ENCODE measurements around the gene LRRC45. TPM values are rescaled to one million over a fixed set of nuclear protein-coding genes. Genes with fewer than 3 reads are reported as not detected.

The LRRC45 gene
- total RNA-seq, 1 experiment from 2014 or later: 38.1 TPM

DNA sequence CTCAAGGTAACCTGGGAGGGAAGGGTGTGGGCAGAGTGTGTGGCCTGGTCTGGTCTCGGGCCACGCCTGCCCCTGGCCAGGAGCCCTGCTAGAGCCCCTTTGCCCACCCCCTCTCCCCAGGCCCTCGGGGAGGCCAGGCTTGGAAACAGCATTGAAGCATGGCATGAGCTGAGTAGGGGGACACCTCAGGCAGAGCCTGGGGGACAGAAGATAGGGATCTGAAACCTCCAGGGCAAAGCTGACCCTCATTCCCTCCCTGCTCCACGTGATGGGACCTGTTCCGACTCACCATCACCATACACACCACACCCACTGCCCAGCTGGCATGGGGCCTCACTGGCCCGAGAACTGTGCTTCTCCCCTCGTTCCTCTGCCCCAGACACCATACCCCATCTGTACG, 26.0 kb downstream of the LRRC45 start:
- CTCF ChIA-PET: no interaction called here
- no peak for DNase-seq (ENCODE audit: low spot score)
- TF ChIP-seq, protein P1, sequence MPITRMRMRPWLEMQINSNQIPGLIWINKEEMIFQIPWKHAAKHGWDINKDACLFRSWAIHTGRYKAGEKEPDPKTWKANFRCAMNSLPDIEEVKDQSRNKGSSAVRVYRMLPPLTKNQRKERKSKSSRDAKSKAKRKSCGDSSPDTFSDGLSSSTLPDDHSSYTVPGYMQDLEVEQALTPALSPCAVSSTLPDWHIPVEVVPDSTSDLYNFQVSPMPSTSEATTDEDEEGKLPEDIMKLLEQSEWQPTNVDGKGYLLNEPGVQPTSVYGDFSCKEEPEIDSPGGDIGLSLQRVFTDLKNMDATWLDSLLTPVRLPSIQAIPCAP (CRISPR knock-in tag; IDR thresholded peaks at IDR 0.05): no peak
- TF ChIP-seq GTF2I (CRISPR knock-in tag; conservative IDR thresholded peaks at IDR 0.05): no peak
- no peak for TF ChIP-seq CREB1 (CRISPR knock-in tag; IDR thresholded peaks at IDR 0.05)
- TF ChIP-seq, protein P2, sequence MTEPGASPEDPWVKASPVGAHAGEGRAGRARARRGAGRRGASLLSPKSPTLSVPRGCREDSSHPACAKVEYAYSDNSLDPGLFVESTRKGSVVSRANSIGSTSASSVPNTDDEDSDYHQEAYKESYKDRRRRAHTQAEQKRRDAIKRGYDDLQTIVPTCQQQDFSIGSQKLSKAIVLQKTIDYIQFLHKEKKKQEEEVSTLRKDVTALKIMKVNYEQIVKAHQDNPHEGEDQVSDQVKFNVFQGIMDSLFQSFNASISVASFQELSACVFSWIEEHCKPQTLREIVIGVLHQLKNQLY (CRISPR knock-in tag; IDR thresholded peaks at IDR 0.05): no peak
- no peak for TF ChIP-seq ZNF138 (CRISPR knock-in tag; conservative IDR thresholded peaks at IDR 0.05)
- TF ChIP-seq, protein P3, sequence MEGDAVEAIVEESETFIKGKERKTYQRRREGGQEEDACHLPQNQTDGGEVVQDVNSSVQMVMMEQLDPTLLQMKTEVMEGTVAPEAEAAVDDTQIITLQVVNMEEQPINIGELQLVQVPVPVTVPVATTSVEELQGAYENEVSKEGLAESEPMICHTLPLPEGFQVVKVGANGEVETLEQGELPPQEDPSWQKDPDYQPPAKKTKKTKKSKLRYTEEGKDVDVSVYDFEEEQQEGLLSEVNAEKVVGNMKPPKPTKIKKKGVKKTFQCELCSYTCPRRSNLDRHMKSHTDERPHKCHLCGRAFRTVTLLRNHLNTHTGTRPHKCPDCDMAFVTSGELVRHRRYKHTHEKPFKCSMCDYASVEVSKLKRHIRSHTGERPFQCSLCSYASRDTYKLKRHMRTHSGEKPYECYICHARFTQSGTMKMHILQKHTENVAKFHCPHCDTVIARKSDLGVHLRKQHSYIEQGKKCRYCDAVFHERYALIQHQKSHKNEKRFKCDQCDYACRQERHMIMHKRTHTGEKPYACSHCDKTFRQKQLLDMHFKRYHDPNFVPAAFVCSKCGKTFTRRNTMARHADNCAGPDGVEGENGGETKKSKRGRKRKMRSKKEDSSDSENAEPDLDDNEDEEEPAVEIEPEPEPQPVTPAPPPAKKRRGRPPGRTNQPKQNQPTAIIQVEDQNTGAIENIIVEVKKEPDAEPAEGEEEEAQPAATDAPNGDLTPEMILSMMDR (IDR thresholded peaks at IDR 0.05): no peak
- no peak for TF ChIP-seq ZNF671 (CRISPR knock-in tag; IDR thresholded peaks at IDR 0.05)
- TF ChIP-seq, protein P4, sequence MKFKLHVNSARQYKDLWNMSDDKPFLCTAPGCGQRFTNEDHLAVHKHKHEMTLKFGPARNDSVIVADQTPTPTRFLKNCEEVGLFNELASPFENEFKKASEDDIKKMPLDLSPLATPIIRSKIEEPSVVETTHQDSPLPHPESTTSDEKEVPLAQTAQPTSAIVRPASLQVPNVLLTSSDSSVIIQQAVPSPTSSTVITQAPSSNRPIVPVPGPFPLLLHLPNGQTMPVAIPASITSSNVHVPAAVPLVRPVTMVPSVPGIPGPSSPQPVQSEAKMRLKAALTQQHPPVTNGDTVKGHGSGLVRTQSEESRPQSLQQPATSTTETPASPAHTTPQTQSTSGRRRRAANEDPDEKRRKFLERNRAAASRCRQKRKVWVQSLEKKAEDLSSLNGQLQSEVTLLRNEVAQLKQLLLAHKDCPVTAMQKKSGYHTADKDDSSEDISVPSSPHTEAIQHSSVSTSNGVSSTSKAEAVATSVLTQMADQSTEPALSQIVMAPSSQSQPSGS (CRISPR knock-in tag; IDR thresholded peaks at IDR 0.05; ENCODE audit: borderline replicate concordance, low read depth): no peak
- TF ChIP-seq CREM (CRISPR knock-in tag; IDR thresholded peaks at IDR 0.05): no peak
- no peak for TF ChIP-seq NR2C2 (CRISPR knock-in tag; IDR thresholded peaks at IDR 0.05)
- TF ChIP-seq, protein P5, sequence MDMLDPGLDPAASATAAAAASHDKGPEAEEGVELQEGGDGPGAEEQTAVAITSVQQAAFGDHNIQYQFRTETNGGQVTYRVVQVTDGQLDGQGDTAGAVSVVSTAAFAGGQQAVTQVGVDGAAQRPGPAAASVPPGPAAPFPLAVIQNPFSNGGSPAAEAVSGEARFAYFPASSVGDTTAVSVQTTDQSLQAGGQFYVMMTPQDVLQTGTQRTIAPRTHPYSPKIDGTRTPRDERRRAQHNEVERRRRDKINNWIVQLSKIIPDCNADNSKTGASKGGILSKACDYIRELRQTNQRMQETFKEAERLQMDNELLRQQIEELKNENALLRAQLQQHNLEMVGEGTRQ (CRISPR knock-in tag; IDR thresholded peaks at IDR 0.05): no peak
- TF ChIP-seq ESRRA (CRISPR knock-in tag; IDR thresholded peaks at IDR 0.05; ENCODE audit: borderline replicate concordance): no peak
- no peak for TF ChIP-seq EMX1 (CRISPR knock-in tag; IDR thresholded peaks at IDR 0.05)
- no peak for TF ChIP-seq ZNF423 (CRISPR knock-in tag; IDR thresholded peaks at IDR 0.05)
- POLR2A ChIA-PET: no interaction called here
- H3K27ac Mint-ChIP-seq: no peak overlapping the region
- H3K4me3 Mint-ChIP-seq: no peak overlapping the region
- H3K4me1 Mint-ChIP-seq: peaks cover 4% of the 10 kb centered on the region
- H3K36me3 Mint-ChIP-seq: peaks cover 10% of the 10 kb centered on the region
- H3K27me3 Mint-ChIP-seq (ENCODE audit: low read depth): no peaks in the 10 kb centered on the region
- H3K9me3 Mint-ChIP-seq: no peaks in the 10 kb centered on the region
- ATAC-seq: no peak

DNA sequence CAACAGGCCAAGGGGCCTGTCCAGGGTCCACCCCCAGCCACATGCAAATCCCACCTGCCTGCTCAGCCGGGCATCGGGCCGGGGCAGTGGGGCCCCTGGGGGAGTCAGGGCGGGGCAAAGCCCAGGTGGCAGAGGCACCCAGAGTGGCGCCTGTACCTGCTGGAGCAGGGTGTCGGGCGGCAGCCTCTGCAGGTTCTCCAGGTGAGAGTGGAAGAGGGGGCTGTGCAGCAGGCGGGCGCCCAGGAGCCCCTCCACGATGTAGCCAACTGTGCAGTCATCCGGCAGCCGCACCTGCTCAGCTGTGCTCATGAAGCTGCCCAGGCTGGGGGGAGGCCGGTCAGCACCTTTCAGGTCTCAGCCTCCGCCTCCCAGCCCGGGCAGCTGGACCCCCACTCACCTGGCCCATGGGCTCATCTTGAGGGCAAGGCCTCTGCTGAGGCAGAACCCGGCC, 26.4 kb downstream of the LRRC45 start:
- DNase-seq (ENCODE audit: low spot score) (no peak), ATAC-seq (no peak)
- Mint-ChIP-seq H3K27ac (no peak overlapping the region), H3K36me3 (peaks cover 10% of the 10 kb centered on the region), H3K4me3 (no peak overlapping the region), H3K4me1 (peaks cover 4% of the 10 kb centered on the region), H3K9me3 (no peaks in the 10 kb centered on the region), H3K27me3 (ENCODE audit: low read depth) (no peaks in the 10 kb centered on the region)
- POLR2A ChIA-PET: no interaction called here
- CTCF ChIA-PET: interaction anchor here (3.0 to 5.8 kb wide), 2 partner anchors 12 to 19 kb away, joined by 18 to 31 read pairs; partner anchors contain the start of genes DCXR and RAC3
- TF ChIP-seq, protein P2 (CRISPR knock-in tag; IDR thresholded peaks at IDR 0.05): no peak
- TF ChIP-seq, protein P6, sequence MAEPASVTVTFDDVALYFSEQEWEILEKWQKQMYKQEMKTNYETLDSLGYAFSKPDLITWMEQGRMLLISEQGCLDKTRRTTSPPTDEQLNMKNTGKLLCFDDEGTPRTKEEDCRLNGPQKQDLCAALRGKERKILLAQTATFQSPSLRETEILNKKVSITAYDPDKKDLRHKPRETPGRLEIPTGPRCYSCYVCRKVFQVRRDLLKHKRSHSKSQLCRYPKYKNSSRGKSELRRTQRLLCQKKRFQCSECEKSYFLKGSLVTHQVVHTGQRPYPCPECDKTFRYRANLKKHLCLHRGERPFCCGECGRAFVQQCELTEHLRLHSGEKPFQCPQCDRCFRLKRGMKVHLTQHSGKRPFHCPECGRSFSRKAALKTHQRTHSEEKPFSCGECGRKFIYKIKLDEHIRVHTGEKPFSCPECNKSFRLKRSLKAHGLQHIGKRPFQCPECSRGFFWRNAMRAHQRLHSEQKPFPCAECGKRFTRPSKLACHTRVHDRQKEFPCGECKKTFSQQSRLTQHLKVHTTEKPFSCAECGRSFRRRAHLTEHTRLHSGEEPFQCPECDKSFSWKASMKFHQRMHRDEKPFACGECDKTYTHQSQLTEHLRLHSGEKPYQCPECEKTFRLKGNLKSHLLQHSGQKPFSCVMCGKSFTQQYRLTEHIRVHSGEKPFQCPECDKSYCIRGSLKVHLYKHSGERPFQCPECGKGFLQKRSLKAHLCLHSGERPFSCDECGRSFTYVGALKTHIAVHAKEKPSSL (CRISPR knock-in tag; conservative IDR thresholded peaks at IDR 0.05): no peak
- TF ChIP-seq, protein P7, sequence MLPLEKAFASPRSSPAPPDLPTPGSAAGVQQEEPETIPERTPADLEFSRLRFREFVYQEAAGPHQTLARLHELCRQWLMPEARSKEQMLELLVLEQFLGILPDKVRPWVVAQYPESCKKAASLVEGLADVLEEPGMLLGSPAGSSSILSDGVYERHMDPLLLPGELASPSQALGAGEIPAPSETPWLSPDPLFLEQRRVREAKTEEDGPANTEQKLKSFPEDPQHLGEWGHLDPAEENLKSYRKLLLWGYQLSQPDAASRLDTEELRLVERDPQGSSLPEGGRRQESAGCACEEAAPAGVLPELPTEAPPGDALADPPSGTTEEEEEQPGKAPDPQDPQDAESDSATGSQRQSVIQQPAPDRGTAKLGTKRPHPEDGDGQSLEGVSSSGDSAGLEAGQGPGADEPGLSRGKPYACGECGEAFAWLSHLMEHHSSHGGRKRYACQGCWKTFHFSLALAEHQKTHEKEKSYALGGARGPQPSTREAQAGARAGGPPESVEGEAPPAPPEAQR (CRISPR knock-in tag; IDR thresholded peaks at IDR 0.05): no peak
- TF ChIP-seq, protein P8, sequence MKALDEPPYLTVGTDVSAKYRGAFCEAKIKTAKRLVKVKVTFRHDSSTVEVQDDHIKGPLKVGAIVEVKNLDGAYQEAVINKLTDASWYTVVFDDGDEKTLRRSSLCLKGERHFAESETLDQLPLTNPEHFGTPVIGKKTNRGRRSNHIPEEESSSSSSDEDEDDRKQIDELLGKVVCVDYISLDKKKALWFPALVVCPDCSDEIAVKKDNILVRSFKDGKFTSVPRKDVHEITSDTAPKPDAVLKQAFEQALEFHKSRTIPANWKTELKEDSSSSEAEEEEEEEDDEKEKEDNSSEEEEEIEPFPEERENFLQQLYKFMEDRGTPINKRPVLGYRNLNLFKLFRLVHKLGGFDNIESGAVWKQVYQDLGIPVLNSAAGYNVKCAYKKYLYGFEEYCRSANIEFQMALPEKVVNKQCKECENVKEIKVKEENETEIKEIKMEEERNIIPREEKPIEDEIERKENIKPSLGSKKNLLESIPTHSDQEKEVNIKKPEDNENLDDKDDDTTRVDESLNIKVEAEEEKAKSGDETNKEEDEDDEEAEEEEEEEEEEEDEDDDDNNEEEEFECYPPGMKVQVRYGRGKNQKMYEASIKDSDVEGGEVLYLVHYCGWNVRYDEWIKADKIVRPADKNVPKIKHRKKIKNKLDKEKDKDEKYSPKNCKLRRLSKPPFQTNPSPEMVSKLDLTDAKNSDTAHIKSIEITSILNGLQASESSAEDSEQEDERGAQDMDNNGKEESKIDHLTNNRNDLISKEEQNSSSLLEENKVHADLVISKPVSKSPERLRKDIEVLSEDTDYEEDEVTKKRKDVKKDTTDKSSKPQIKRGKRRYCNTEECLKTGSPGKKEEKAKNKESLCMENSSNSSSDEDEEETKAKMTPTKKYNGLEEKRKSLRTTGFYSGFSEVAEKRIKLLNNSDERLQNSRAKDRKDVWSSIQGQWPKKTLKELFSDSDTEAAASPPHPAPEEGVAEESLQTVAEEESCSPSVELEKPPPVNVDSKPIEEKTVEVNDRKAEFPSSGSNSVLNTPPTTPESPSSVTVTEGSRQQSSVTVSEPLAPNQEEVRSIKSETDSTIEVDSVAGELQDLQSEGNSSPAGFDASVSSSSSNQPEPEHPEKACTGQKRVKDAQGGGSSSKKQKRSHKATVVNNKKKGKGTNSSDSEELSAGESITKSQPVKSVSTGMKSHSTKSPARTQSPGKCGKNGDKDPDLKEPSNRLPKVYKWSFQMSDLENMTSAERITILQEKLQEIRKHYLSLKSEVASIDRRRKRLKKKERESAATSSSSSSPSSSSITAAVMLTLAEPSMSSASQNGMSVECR (CRISPR knock-in tag; IDR thresholded peaks at IDR 0.05; ENCODE audit: borderline replicate concordance): no peak

Measured in WTC11 (cell line).